MCF 10A (cell line): ENCODE measurements around the gene NOL4L. TPM values are rescaled to one million over a fixed set of nuclear protein-coding genes. Genes with fewer than 3 reads are reported as not detected.

Source experiments
- BruUV-seq: library from RNA; stranded (reverse); fragments of 400-500 nt; replicated peaks from 2 replicates; lab custom pipeline; 2021; lab: Mats Ljungman, UMichigan
- CTCF ChIA-PET: fragments of 300-600 bp; sonication (Branson Sonifier 250); formaldehyde crosslinking; extraction: SDS; loops from one replicate; lab custom pipeline; 2021; ENCODE audit warnings: antibody characterized with exemption, inconsistent platforms; lab: Yijun Ruan, JAX
- POLR2A ChIA-PET: fragments of 300-600, 350-650 bp; sonication (Branson Sonifier 250); formaldehyde crosslinking; extraction: SDS; loops from one replicate; lab custom pipeline; 2020; ENCODE audit warnings: antibody characterized with exemption, inconsistent platforms; lab: Yijun Ruan, JAX
- DNase-seq: peaks from one replicate; pipeline ENCODE4 v3.0.0-alpha.2; 2018; ENCODE audit not compliant: unreplicated experiment
- H3K27ac Mint-ChIP-seq: one replicate; pipeline ENCODE4 v1.8.0; 2022; ENCODE audit warnings: mild to moderate bottlenecking, low read depth, mixed read lengths; ENCODE audit not compliant: unreplicated experiment
- H3K27me3 Mint-ChIP-seq: one replicate; pipeline ENCODE4 v1.8.0; 2022; ENCODE audit warnings: mixed read lengths; ENCODE audit not compliant: insufficient read depth, unreplicated experiment
- H3K36me3 Mint-ChIP-seq: one replicate; pipeline ENCODE4 v1.8.0; 2022; ENCODE audit warnings: mild to moderate bottlenecking, moderate library complexity, mixed read lengths; ENCODE audit not compliant: insufficient read depth, unreplicated experiment
- H3K4me1 Mint-ChIP-seq: one replicate; pipeline ENCODE4 v1.8.0; 2022; ENCODE audit warnings: mixed read lengths; ENCODE audit not compliant: insufficient read depth, unreplicated experiment
- H3K4me3 Mint-ChIP-seq: one replicate; pipeline ENCODE4 v1.8.0; 2022; ENCODE audit warnings: mild to moderate bottlenecking, moderate library complexity, mixed read lengths; ENCODE audit not compliant: unreplicated experiment
- H3K9me3 Mint-ChIP-seq: one replicate; pipeline ENCODE4 v1.8.0; 2022; ENCODE audit warnings: mixed read lengths; ENCODE audit not compliant: unreplicated experiment
- intact Hi-C: fragments of 100-400 bp; cut with micrococcal nuclease; formaldehyde crosslinking; loops from 2 replicates; pipeline ENCODE4 v1.14.1; 2022
- total RNA-seq: library from RNA; stranded (reverse); gene quantifications from 2 replicates; pipeline ENCODE4 v1.2.3, GENCODE V29; 2022
- TF ChIP-seq, protein P1 (sequence below): fragments of 200-600 bp; IDR thresholded peaks from one replicate; pipeline ENCODE4 v1.8.0; 2022; ENCODE audit warnings: antibody characterized with exemption, mild to moderate bottlenecking; ENCODE audit not compliant: unreplicated experiment

NOL4L gene
- total RNA-seq, 1 experiment from 2014 or later: 3.3 TPM

GRCh38 chr20:32507998-32508774 lies 76.9 kb downstream of the NOL4L start:
- H3K4me3 Mint-ChIP-seq: no peak overlapping the region
- ChIA-PET CTCF (interaction anchor here (0.7 to 3.9 kb wide), 2 partner anchors 13 to 16 kb away, joined by 3 to 28 read pairs; no protein-coding TSS in a partner anchor), POLR2A (interaction anchor here (0.7 to 1.6 kb wide), 3 partner anchors 10 to 557 kb away, joined by 3 to 5 read pairs (median 5); no protein-coding TSS in a partner anchor)
- DNase-seq: no peak
- H3K27ac Mint-ChIP-seq: no peak overlapping the region
- TF ChIP-seq, protein P1, sequence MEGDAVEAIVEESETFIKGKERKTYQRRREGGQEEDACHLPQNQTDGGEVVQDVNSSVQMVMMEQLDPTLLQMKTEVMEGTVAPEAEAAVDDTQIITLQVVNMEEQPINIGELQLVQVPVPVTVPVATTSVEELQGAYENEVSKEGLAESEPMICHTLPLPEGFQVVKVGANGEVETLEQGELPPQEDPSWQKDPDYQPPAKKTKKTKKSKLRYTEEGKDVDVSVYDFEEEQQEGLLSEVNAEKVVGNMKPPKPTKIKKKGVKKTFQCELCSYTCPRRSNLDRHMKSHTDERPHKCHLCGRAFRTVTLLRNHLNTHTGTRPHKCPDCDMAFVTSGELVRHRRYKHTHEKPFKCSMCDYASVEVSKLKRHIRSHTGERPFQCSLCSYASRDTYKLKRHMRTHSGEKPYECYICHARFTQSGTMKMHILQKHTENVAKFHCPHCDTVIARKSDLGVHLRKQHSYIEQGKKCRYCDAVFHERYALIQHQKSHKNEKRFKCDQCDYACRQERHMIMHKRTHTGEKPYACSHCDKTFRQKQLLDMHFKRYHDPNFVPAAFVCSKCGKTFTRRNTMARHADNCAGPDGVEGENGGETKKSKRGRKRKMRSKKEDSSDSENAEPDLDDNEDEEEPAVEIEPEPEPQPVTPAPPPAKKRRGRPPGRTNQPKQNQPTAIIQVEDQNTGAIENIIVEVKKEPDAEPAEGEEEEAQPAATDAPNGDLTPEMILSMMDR: no peak
- intact Hi-C loops: no loop called here
- H3K9me3 Mint-ChIP-seq: peaks cover 9% of the 10 kb centered on the region
- no peaks in the 10 kb centered on the region for H3K27me3 Mint-ChIP-seq
- H3K4me1 Mint-ChIP-seq: no peaks in the 10 kb centered on the region
- no peaks in the 10 kb centered on the region for H3K36me3 Mint-ChIP-seq
- BruUV-seq: no TSS peak

- CTCF ChIA-PET: interaction anchor here (3.9 kb wide), 1 partner anchor 15 kb away, joined by 28 read pairs; no protein-coding TSS in a partner anchor
- Mint-ChIP-seq H3K4me1 (no peaks in the 10 kb centered on the region), H3K9me3 (peaks cover 13% of the 10 kb centered on the region), H3K4me3 (no peak overlapping the region), H3K27me3 (no peaks in the 10 kb centered on the region), H3K27ac (no peak overlapping the region), H3K36me3 (no peaks in the 10 kb centered on the region)
- TF ChIP-seq, protein P1: no peak
- no TSS peak for BruUV-seq
- POLR2A ChIA-PET: interaction anchor here (0.5 kb wide), 1 partner anchor 111 kb away, joined by 3 read pairs; no protein-coding TSS in a partner anchor
- intact Hi-C loops: no loop called here
- DNase-seq: no peak
Observed at GRCh38 chr20:32506721-32507120, 78.4 kb downstream of the NOL4L start.

- no peak overlapping the region for H3K27ac Mint-ChIP-seq
- no peaks in the 10 kb centered on the region for H3K27me3 Mint-ChIP-seq
- intact Hi-C loops: no loop called here
- POLR2A ChIA-PET: interaction anchor here (0.6 kb wide), 1 partner anchor 15 kb away, joined by 3 read pairs; no protein-coding TSS in a partner anchor
- DNase-seq: no peak
- peaks cover 13% of the 10 kb centered on the region for H3K9me3 Mint-ChIP-seq
- CTCF ChIA-PET: interaction anchor here (0.8 to 3.9 kb wide), 2 partner anchors 10 to 16 kb away, joined by 6 to 28 read pairs; no protein-coding TSS in a partner anchor
- TF ChIP-seq, protein P1: no peak
- no peaks in the 10 kb centered on the region for H3K4me1 Mint-ChIP-seq
- H3K36me3 Mint-ChIP-seq: no peaks in the 10 kb centered on the region
- no peak overlapping the region for H3K4me3 Mint-ChIP-seq
- no TSS peak for BruUV-seq
Observed at GRCh38 chr20:32505723-32506473, 79.2 kb downstream of the NOL4L start.

DNA sequence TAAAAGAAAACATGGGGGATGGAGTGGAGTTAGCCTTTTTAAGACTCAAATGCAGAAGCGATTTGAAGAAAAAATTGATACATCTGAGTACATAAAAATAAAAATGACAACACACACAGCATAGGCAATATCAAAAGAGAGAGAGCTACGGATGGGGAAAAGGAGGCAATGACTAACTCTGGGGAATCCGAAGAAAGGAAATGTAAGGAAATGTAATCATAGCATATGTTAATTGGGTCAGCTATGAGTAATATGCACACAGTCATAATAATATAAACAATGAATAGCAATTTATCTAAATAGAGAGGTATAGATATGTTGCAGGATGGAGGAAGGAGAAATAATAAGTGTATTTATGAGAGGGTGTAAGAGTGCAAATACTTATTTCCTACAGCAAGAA lies 83.4 kb downstream of the NOL4L start:
- ChIA-PET POLR2A (no interaction called here), CTCF (interaction anchor here (0.9 kb wide), 1 partner anchor 151 kb away, joined by 4 read pairs; no protein-coding TSS in a partner anchor)
- Mint-ChIP-seq H3K4me3 (no peak overlapping the region), H3K4me1 (no peaks in the 10 kb centered on the region), H3K9me3 (peaks cover 13% of the 10 kb centered on the region), H3K27me3 (no peaks in the 10 kb centered on the region), H3K27ac (no peak overlapping the region), H3K36me3 (no peaks in the 10 kb centered on the region)
- BruUV-seq: no TSS peak
- TF ChIP-seq, protein P1: no peak
- DNase-seq: peak; percentile 18
- intact Hi-C loops: no loop called here
